Smooth muscle cell of the brain vasculature (primary cell): Measurements from ENCODE around the gene OR2T5.
"Not testable (repeated sequence)": the region's sequence is repeated elsewhere in the genome, so short reads cannot be mapped to it uniquely, and the experiment has no call there.

ENCODE experiments used
- DNase-seq: peaks from one replicate; pipeline ENCODE4 v3.0.0-alpha.2; 2012; ENCODE audit warnings: low read depth, low spot score

Gene OR2T5

GRCh38 chr1:248500305-248501035 is 12.1 kb downstream of the OR2T5 start:
- DNase-seq, result not testable (repeated sequence)

- not testable (repeated sequence) for DNase-seq
Measured at GRCh38 chr1:248507773-248508172, 19.4 kb downstream of the OR2T5 start, which contains the start of gene OR2G6. TSS of gene OR2G6 (plus strand) at chr1:248508073. CDS start at chr1:248521647, 13,574 bp downstream.

GRCh38 chr1:248510217-248510616 is 21.8 kb downstream of the OR2T5 start:
- not testable (repeated sequence) for DNase-seq

- no peak for DNase-seq
Measured at GRCh38 chr1:248521856-248522255, 33.5 kb downstream of the OR2T5 start.

GRCh38 chr1:248537449-248537848 is 49.1 kb downstream of the OR2T5 start:
- DNase-seq, result not testable (repeated sequence)
